LNCaP clone FGC (cell line): Measurements from ENCODE around the gene GGCT.
"Not testable (repeated sequence)": the region's sequence is repeated elsewhere in the genome, so short reads cannot be mapped to it uniquely, and the experiment has no call there.

Experiments used
- DNase-seq: peaks from one replicate; pipeline ENCODE4 v3.0.0-alpha.2; 2011; ENCODE audit warnings: low read depth
- H3K4me3 ChIP-seq: 2 replicates; pipeline ENCODE4 v1.5.1; 2011; ENCODE audit warnings: mild to moderate bottlenecking, low read depth, low read length, control low read depth
- CTCF ChIP-seq: IDR thresholded peaks from 2 replicates; pipeline ENCODE4 v1.5.1; 2012; ENCODE audit warnings: mild to moderate bottlenecking; ENCODE audit not compliant: control insufficient read depth, insufficient read depth; ENCODE audit errors: extremely low read depth

Gene GGCT

GRCh38 chr7:30546596-30546995, 42.0 kb upstream of the GGCT start:
- DNase-seq, result no peak
- TF ChIP-seq CTCF, result no peak

GRCh38 chr7:30545791-30546555, 41.3 kb upstream of the GGCT start:
- H3K4me3 ChIP-seq, result no peak overlapping the region
- TF ChIP-seq CTCF, result no peak
- no peak for DNase-seq

More at GRCh38 chr7:30546596-30546995, 42.0 kb upstream of the GGCT start:
- H3K4me3 ChIP-seq, result no peak overlapping the region

- no peak for DNase-seq
- TF ChIP-seq CTCF, result no peak
- no peak overlapping the region for H3K4me3 ChIP-seq
Measured at GRCh38 chr7:30543813-30544525, 39.3 kb upstream of the GGCT start.

- not testable (repeated sequence) for H3K4me3 ChIP-seq, DNase-seq
Measured at GRCh38 chr7:30543115-30543514, 38.5 kb upstream of the GGCT start.

GRCh38 chr7:30533886-30534285, 29.3 kb upstream of the GGCT start:
- no peak for TF ChIP-seq CTCF
- peak; percentile 71 for DNase-seq
- H3K4me3 ChIP-seq, result peak overlapping the region; percentile 23; the same call in 1 of the 2 replicates

GRCh38 chr7:30531286-30531685, 26.7 kb upstream of the GGCT start:
- no peak for DNase-seq
- no peak for TF ChIP-seq CTCF

GRCh38 chr7:30530373-30530772, 25.7 kb upstream of the GGCT start:
- TF ChIP-seq CTCF, result no peak
- no peak overlapping the region for H3K4me3 ChIP-seq
- DNase-seq, result no peak

More at GRCh38 chr7:30531286-30531685, 26.7 kb upstream of the GGCT start:
- H3K4me3 ChIP-seq, result no peak overlapping the region
